Measurements from ENCODE around the gene TFG.

GRCh38 chr3:100780071-100780622, 70.9 kb downstream of the TFG start:
- TF ChIP-seq CTCF (IDR thresholded peaks at IDR 0.05 in 2 of 3, conservative IDR thresholded peaks at IDR 0.05 in 1 of 3; ENCODE audit: control insufficient read depth in 2 of 3, extremely low read depth in 1 of 3, insufficient read depth in 1 of 3, low read depth in 3 of 3, low read length in 3 of 3): no peak
- no peak for TF ChIP-seq YY1 (IDR thresholded peaks at IDR 0.05; ENCODE audit: low read depth, low read length)
- TF ChIP-seq RELB (IDR thresholded peaks at IDR 0.05; ENCODE audit: low read depth): no peak
